Measurements from ENCODE around the gene ERICH4.
A peak's percentile ranks its signal among the peaks of the same experiment; 100 is the strongest.

- TF ChIP-seq POLR2A (IDR thresholded peaks at IDR 0.05) (no peak), CTCF (IDR thresholded peaks at IDR 0.05) (peak in 1 of 7 experiments; percentile 10), EP300 (IDR thresholded peaks at IDR 0.05) (no peak)
Measured at GRCh38 chr19:41427647-41428480, 15.1 kb upstream of the ERICH4 start.
